Stromal cell of bone marrow (primary cell): ENCODE data around the gene TTPAL.

Experiments
- DNase-seq: peaks from one replicate; pipeline ENCODE4 v3.0.0-alpha.2; 2012; ENCODE audit warnings: low read depth

The TTPAL gene

DNA sequence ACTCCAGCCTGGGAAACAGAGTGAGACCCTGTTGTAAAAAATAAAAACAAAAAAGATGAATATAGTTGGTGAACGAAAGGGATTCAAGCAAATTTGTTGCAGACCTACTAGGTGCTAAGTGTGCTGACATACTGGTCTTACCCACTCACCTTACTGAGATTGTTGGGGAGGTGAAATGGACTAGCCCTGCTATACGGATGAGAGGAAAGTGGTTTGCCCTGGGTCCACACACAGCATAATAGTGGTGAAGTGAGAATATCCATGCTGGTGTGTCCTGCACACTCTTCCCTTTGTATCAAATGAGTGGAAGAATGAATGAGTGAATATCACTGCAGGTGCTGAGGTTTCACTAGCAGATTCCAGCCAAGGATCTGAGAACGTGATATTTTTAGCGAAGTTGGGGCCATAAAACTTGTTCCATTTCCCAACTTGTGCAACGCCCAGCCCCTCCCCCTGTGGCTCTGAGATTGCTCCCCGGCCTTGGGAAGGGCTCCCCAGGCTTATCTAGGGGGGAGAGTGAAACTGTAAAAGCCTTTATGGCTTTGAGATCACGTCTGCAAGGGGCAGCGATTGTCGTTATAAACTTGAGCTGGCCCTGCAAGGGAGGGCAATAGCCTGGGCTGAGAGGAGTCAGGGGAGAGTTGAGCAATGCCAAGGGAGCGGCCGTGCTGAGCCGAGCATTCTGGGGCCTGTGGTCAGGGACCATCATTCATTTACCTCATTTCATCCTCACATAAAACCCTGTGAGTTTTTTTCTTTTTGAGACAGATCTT is 33.2 kb upstream of the TTPAL start:
- no peak for DNase-seq

DNA sequence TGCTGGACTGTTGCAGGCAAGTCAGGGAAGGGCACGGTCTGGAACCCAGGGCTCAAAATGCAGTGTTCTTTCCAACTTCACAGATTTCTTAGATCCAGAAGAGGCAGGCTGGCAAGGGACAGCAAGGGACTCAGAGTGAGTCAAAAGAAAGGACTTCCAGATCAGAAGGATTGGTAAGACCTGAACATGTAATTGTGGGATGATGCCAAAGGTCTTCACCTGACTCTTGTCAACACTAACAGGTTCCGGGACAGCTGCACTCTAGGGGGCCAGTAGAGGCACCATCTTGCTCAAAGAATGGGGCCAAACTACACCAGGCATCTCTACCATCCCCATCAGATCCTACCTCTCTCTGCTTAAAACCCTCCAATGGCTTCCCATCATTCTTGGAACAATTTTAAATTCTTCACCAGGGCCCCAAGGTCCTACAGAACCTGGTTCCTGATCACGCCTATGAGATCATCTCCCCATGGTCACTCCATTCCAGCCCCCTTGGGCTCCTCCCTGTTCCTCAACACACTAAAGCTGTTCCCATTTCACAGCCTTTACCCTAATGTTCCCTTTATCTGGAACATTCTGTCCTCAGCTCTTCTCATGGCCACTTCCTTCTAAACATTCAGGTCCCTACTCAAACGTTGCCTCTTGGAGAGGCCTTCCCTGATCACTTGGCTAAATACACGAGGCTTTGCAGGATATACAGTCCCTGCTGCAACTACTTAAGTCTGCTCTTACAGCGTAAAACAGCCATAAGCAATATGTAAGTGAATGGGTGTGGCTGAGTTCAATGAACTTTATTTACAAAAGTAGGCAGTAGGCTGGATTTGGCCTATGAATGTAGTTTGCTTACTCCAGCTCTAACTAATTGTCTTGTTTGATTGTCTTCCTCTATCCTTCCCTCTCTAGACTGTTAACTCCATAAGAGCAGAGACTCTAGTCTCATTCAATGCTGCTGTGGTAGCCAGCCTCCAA is 29.6 kb upstream of the TTPAL start:
- DNase-seq = no peak

DNA sequence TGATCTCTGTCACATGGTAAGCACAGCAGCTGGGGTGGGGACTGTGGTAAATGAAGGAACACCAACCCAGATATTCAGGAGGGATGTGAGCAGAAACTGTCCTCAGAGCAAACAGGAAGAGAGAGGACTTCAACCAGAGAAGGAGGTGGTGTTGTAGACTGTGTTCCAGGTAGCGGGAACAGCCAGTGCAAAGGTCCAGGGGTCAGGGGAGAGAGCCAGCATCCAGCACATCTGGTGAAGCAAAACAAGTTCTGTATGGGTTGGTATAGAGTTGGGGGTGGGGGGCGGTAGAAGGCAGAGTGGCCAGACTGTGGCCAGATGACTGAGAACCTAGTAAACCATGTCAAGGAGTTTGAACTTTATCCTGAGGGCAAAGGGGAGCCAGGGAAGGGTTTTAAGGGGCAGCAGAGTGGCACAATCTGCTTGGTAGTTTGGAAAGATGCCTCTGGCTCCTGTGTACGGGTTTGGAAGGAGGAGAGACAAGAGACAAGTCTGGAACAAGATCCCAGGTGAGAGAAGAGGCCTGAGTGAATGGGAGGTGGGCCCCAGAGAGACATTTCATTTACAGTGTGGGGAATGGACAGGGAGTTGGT is 27.8 kb upstream of the TTPAL start:
- no peak for DNase-seq

DNA sequence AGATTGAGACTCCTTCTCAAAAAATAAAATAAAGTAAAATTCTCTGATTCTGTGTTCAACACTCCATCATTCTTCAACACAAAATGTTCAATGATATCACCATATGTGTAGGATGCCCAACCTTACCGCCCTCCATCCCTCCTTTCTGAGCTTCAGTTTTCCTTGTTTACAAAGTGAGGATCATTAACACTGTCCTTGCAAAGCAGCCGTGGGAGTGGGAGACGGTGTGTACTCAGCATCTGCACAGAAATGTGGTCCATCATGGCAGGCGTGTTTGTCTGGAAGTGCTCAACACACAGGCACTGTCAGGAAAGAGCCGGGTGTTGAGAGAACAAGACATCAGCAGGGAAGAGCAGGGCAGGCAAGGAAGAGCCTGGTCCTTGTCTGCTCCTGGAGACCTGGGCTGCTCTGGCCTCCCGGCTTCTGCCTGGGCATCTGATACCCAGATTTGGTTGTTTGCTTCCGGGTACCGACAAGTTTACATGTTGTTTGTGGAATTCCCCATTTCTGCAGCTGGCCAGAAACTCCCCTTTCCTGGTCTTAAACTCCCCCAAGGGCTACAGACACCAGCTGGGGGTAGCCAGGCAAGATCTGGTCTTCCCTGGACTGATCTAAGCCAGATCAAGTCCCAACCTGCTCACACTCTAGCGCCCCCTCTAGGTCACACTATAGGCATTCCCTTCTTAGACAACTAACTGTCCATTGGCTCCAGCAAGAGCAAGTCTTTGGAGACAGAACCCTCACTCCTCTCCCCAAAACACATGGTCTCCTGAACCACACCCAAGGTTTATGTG is 26.7 kb upstream of the TTPAL start:
- no peak for DNase-seq

DNA sequence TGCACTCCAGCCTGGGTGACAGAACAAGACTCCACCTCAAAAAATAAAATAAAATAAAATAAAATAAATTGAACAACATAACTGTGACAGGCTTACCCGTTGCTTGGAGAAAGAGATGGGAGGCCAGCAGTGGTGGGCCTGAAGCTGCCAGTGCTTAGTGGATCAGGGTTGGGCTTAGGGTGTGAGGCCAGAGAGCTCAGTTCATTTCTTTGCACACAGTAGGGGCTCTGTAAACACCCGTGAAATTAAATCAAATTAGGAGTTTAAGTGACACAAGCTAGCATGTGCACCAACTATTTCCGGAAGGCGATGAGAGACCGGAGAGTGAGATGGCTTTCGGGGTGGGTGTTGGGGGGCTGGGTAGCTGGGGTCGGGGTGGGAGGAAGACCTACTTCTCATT is 25.8 kb upstream of the TTPAL start:
- DNase-seq = no peak

- no peak for DNase-seq
Measured at GRCh38 chr20:44450281-44450889, 25.3 kb upstream of the TTPAL start.

DNA sequence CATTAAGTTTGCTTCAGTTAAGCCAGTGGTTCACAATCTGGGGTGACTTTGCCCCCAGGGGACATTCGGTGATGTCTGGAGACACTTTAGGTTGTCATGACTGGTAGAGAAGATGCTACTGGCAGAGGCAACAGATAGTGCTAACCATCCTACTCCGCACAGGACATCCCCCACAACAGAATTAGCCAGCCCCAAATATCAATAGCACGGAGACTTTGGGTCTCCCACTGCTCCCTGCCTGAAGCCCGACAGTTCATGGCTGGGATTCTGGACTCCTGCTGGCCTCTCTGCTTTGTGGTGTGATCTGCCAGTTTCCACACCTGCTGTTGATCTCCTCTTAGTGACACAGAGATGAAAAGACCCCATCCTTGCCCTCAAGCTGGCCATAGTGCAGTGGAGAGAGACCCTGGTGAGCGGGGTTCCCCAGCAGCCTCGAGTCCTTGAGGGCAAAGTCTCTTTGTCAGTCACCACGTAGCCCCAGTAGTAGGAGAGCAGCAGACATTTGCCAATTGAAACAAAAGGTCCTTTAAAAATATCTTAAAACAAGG is 24.7 kb upstream of the TTPAL start:
- DNase-seq = no peak

- DNase-seq = no peak
Measured at GRCh38 chr20:44454306-44454963, 21.2 kb upstream of the TTPAL start.

- DNase-seq = no peak
Measured at GRCh38 chr20:44455126-44455525, 20.5 kb upstream of the TTPAL start.

DNA sequence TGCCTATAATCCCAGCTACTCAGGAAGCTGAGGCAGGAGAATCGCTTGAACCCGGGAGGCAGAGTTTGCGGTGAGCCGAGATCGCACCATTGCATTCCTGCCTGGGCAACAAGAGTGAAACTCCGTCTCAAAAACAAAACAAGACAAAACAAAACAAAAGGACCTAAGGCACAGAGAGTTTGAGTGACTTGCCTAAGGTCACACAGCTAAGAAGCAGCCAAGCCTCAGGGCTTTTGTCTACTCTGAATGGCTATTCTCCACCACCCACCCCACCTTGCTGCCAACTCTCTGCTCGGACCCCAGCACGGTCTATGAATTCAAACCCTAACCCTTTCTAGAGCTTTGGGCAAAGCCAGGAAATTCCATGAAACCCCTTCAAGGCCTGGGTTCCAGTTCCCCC is 19.1 kb upstream of the TTPAL start:
- no peak for DNase-seq

GRCh38 chr20:44457016-44457415 is 18.7 kb upstream of the TTPAL start:
- no peak for DNase-seq

- DNase-seq = no peak
Measured at GRCh38 chr20:44459271-44459670, 16.4 kb upstream of the TTPAL start.

GRCh38 chr20:44460795-44461141 is 14.9 kb upstream of the TTPAL start:
- DNase-seq = no peak

GRCh38 chr20:44461142-44461802 is 14.4 kb upstream of the TTPAL start:
- no peak for DNase-seq

- DNase-seq = no peak
Measured at GRCh38 chr20:44461803-44462174, 13.9 kb upstream of the TTPAL start.

- DNase-seq = no peak
Measured at GRCh38 chr20:44463466-44463865, 12.2 kb upstream of the TTPAL start.

DNA sequence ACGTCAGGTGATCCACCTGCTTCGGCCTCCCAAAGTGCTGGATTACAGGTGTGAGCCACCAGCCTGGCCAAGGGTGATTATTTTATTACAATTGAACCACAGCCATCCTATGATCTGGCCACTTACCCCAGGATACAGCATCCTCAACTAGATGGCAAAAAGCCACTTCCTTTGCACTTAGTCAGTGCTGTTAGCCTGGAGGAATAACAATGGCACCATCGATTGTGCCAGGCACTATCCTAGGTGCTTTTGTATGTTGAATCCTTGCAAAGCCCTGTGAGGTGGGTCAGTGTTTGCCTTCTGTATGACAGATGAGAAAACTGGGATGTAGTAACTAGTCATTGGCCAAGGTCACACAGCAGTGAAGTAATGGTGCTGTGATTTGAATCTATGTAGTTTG is 11.2 kb upstream of the TTPAL start:
- no peak for DNase-seq

DNA sequence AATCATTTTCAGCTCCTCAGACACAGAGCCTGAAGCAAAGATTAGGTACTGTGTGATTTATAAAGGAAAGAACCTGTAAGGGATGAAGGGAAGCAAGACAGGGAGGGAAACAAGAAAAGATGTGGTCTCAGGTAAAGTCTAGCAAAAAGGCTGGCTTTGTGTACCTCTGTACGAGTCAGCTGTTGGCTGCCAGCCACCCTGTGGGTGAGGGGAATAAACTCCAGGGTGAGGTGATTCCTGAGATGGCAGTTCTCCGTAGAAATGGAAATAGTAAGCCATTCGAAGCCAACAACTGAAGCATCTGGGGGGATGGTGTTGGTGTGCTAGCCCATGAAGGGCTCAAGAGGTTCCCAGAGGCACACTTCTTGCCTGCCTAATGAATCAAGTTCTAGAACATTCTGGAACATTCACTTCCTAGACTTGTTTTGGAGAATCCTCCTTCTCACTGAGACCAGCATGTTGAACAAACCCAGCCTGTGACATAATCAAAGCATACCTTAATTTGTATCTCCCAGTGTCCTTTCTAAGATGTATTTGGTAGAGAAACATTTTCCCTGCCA is 10.6 kb upstream of the TTPAL start:
- DNase-seq = no peak

DNA sequence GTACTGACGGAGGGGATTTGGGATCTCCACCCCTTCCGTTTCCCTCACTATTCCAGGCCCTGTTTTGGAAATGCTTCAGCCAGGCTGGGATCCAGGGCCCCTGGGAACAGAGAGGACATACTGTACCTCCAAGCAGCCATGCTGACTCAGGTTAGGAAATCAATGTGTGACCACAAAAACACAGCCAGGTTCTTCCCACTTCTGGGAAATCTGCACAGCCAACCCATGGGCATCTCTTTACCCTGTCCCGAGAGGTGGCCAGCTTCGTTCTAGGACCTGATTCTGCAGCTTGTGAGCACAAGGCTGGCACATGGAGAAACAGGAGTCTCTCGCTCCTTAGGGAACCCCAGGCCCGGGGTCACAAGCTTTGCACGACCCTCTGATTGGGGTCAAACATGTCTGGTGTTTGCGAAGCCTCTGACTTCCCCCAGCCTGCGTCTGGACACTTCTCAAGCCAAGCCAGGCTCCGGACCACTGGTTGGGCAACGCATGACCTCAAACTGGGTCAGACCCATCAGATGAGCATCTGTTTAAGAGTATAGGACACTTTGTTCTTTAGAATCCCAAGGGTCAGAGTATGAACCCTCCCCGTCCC is 8.3 kb upstream of the TTPAL start:
- no peak for DNase-seq
